Mesenchymal stem cell (in vitro differentiated cells and primary cell): ENCODE measurements around the gene MYBPC2.

ENCODE experiments used
- DNase-seq: peaks from one replicate; pipeline ENCODE4 v3.0.0-alpha.2; 2013
- H2AFZ ChIP-seq: one replicate; pipeline ENCODE4 v1.6.1; 2013; ENCODE audit warnings: low read depth, mild to moderate bottlenecking, control low read depth, inconsistent platforms, low read length, moderate library complexity
- H2AK5ac ChIP-seq: 2 replicates; pipeline ENCODE4 v1.6.1; 2013; ENCODE audit warnings: low read length, moderate library complexity, mild to moderate bottlenecking, inconsistent platforms; ENCODE audit not compliant: severe bottlenecking
- H2BK120ac ChIP-seq: one replicate; pipeline ENCODE4 v1.6.1; 2013; ENCODE audit warnings: low read depth, mild to moderate bottlenecking, inconsistent platforms, low read length, moderate library complexity
- H2BK12ac ChIP-seq, 2 experiments: one replicate each; pipeline ENCODE4 v1.6.1; 2013; ENCODE audit warnings: inconsistent platforms in 2 of 2, low read length in 2 of 2, mild to moderate bottlenecking in 2 of 2, moderate library complexity in 2 of 2, control low read depth in 1 of 2
- H2BK15ac ChIP-seq: one replicate; pipeline ENCODE4 v1.6.1; 2013; ENCODE audit warnings: mild to moderate bottlenecking, low read depth, inconsistent platforms; ENCODE audit not compliant: poor library complexity, severe bottlenecking
- H2BK5ac ChIP-seq: 2 replicates; pipeline ENCODE4 v1.6.1; 2013; ENCODE audit warnings: low read depth, mild to moderate bottlenecking, low read length, control low read depth, inconsistent platforms; ENCODE audit not compliant: poor library complexity, severe bottlenecking
- H3K14ac ChIP-seq, 2 experiments: one replicate each; pipeline ENCODE4 v1.6.1; 2013; ENCODE audit warnings: inconsistent platforms in 2 of 2, low read length in 2 of 2, control low read depth in 1 of 2, mild to moderate bottlenecking in 1 of 2, moderate library complexity in 1 of 2
- H3K18ac ChIP-seq, 2 experiments: one replicate each; pipeline ENCODE4 v1.6.1; 2013; ENCODE audit warnings: inconsistent platforms in 2 of 2, low read length in 2 of 2, control low read depth in 1 of 2, low read depth in 1 of 2, mild to moderate bottlenecking in 1 of 2
- H3K23ac ChIP-seq, 2 experiments: one replicate each; pipeline ENCODE4 v1.6.1; 2013; ENCODE audit warnings: inconsistent platforms in 2 of 2, low read length in 2 of 2, mild to moderate bottlenecking in 2 of 2, moderate library complexity in 2 of 2, control low read depth in 1 of 2
- H3K27ac ChIP-seq: 2 replicates; pipeline ENCODE4 v1.5.1; 2013; ENCODE audit warnings: mild to moderate bottlenecking, moderate library complexity, low read length, control low read depth, inconsistent platforms; ENCODE audit not compliant: poor library complexity, severe bottlenecking
- H3K27me3 ChIP-seq, 2 experiments: 2 replicates each; pipeline versions ENCODE4 v1.6.1 to v1.7.0; 2013; ENCODE audit warnings: low read length in 2 of 2, mild to moderate bottlenecking in 2 of 2, moderate library complexity in 2 of 2, control low read depth in 1 of 2, inconsistent platforms in 1 of 2; ENCODE audit not compliant: control insufficient read depth in 1 of 2, insufficient read depth in 1 of 2
- H3K36me3 ChIP-seq, 2 experiments: 2 replicates each; pipeline versions ENCODE4 v1.6.1 to v1.7.0; 2013; ENCODE audit warnings: low read length in 2 of 2, control low read depth in 1 of 2, inconsistent platforms in 1 of 2, low read depth in 1 of 2, mild to moderate bottlenecking in 1 of 2; ENCODE audit not compliant: insufficient read depth in 2 of 2, control insufficient read depth in 1 of 2
- H3K4ac ChIP-seq, 2 experiments: one replicate each; pipeline ENCODE4 v1.6.1; 2013; ENCODE audit warnings: inconsistent platforms in 2 of 2, low read length in 2 of 2, mild to moderate bottlenecking in 2 of 2, moderate library complexity in 2 of 2, control low read depth in 1 of 2, low read depth in 1 of 2
- H3K4me1 ChIP-seq: 2 replicates; pipeline ENCODE4 v1.6.1; 2013; ENCODE audit warnings: low read depth, low read length, control low read depth; ENCODE audit not compliant: control insufficient read depth, insufficient read depth
- H3K4me2 ChIP-seq: 2 replicates; pipeline ENCODE4 v1.6.1; 2013; ENCODE audit warnings: low read length, mild to moderate bottlenecking, inconsistent platforms; ENCODE audit not compliant: poor library complexity, severe bottlenecking
- H3K4me3 ChIP-seq, 2 experiments: 2 replicates each; pipeline versions ENCODE4 v1.5.1 to v1.7.0; 2013; ENCODE audit warnings: low read length in 2 of 2, mild to moderate bottlenecking in 2 of 2, control low read depth in 1 of 2, low read depth in 1 of 2; ENCODE audit not compliant: insufficient read depth in 1 of 2
- H3K79me1 ChIP-seq: replicated peaks from 2 replicates; pipeline ENCODE4 v1.6.1; 2013; ENCODE audit warnings: mild to moderate bottlenecking, control low read depth, low read length, inconsistent platforms; ENCODE audit not compliant: poor library complexity, severe bottlenecking
- H3K9ac ChIP-seq: 2 replicates; pipeline ENCODE4 v1.7.0; 2013; ENCODE audit warnings: mild to moderate bottlenecking, low read length, moderate library complexity
- H3K9me3 ChIP-seq: 2 replicates; pipeline ENCODE4 v1.7.0; 2013; ENCODE audit warnings: mild to moderate bottlenecking, low read length; ENCODE audit not compliant: control insufficient read depth
- H4K8ac ChIP-seq: one replicate; pipeline ENCODE4 v1.6.1; 2013; ENCODE audit warnings: inconsistent platforms, mild to moderate bottlenecking, low read length, moderate library complexity
- H4K91ac ChIP-seq: one replicate; pipeline ENCODE4 v1.6.1; 2013; ENCODE audit warnings: mild to moderate bottlenecking, low read length, inconsistent platforms
- WGBS: methylation state at CpG from one replicate; pipeline ENCODE4 v1.1.7; 2013; ENCODE audit warnings: mixed read lengths; 5-methylcytosine and 5-hydroxymethylcytosine counted together

The MYBPC2 gene

DNA sequence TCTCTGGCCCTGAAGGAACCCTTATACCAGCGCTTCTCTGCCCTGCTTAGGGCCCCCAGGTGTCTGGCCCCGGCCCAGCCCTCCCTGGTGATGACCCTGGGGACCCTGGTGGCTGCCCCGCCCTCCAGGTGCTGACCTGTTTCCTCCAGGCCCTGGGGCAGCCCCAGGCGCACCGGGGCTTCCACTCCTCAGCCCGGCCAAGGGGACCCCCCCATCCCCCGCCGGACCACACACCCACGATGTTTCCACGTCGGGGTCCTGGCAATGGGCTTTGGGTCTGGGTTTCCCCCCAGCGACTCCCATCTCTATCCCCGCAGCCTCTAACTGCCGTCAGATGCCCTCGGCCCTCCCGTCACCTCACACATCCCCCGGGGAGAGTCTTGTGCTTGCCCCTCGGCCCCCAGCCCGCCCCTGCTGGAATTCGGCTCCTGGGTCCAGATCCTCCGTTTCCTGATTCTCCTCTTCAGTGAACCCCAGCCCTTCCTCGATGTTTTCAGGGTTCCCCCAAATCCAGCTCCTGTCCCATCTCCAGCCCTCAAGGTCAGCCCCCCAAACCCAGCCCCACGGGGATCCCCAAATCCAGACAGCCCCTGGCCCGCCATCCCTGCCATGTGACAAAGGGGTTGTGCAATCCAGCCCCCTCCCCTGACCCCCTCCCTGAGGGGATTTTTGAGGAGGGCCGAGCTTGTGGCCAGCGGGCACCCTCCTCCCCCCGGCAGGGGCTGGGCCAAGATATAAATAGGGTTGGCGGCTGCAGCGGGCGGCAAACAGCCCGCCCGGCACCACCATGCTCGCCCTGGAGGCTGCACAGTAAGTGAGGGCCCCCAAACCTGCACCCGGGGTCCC is 14.3 kb upstream of the MYBPC2 start, which contains the start of gene SPIB:
SPIB (plus strand) TSS at position 763 of the 846 bp plus-strand sequence; CDS start at position 788, 25 bp downstream.
- no peak within 1 kb of the TSS for H3K4me3 ChIP-seq
- WGBS = 44% methylated on average over 27 of the region's 34 CpGs

DNA sequence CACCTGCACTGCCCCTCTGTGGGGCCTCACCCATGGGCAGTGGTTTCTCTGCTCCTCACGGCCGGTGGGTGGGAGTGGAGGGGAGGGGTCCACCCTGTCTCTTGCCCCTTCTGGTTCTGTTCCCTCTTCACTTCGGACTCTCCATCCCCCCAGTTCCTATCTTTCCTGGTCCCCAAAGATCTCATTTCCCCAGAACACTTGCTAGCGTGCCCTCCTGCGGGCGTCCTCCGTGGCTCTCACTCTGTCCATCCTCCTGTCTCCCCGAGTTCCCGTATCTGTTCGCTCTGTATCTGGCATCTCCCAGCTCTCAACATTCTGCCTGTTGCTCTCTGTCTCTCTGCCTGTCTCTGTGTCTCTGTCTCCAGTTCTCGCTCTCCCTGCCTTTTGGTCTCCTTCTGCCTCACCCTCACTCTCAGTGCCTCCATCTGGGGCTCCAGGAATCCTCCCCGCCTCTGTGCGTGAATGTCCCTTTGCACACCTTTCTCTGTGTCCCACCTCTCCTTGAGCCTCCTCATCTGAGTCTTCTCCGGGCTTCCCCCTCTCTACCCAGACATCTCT is 13.6 kb upstream of the MYBPC2 start:
- no peak overlapping the region for H3K9ac ChIP-seq
- H3K18ac ChIP-seq = no peak overlapping the region
- peaks cover 0 to 22% of the 10 kb centered on the region in 2 experiments for H3K36me3 ChIP-seq
- H3K4me2 ChIP-seq = no peak overlapping the region
- H2BK12ac ChIP-seq = no peak overlapping the region
- DNase-seq = no peak
- peaks cover 23 to 43% of the 10 kb centered on the region in 2 experiments for H3K27me3 ChIP-seq
- H4K91ac ChIP-seq = no peak overlapping the region
- H2AK5ac ChIP-seq = no peak overlapping the region
- no peaks in the 10 kb centered on the region for H3K79me1 ChIP-seq
- H3K4me1 ChIP-seq = peaks cover 13% of the 10 kb centered on the region
- H2BK120ac ChIP-seq = no peak overlapping the region
- WGBS = 10% methylated on average over 14 of the region's 14 CpGs
- no peak overlapping the region for H2BK15ac ChIP-seq
- H3K23ac ChIP-seq = no peak overlapping the region
- no peak overlapping the region for H4K8ac ChIP-seq
- H2BK5ac ChIP-seq = no peak overlapping the region
- no peak overlapping the region for H3K4me3 ChIP-seq
- H3K4ac ChIP-seq = no peak overlapping the region
- H3K27ac ChIP-seq = no peak overlapping the region
- no peak overlapping the region for H2AFZ ChIP-seq
- no peak overlapping the region for H3K14ac ChIP-seq
- peaks cover 2% of the 10 kb centered on the region for H3K9me3 ChIP-seq

More for the DNA sequence above, 14.3 kb upstream of the MYBPC2 start, which contains the start of gene SPIB:
- Histone ChIP-seq H3K23ac (no peak within 1 kb of the TSS), H3K4me1 (peaks cover 13% of the 10 kb centered on the region), H3K27ac (no peak within 1 kb of the TSS), H2BK120ac (no peak within 1 kb of the TSS), H3K36me3 (peaks cover 0 to 29% of the 10 kb centered on the region in 2 experiments), H3K9ac (no peak within 1 kb of the TSS), H4K8ac (no peak within 1 kb of the TSS), H3K27me3 (peaks cover 23 to 36% of the 10 kb centered on the region in 2 experiments), H3K14ac (no peak within 1 kb of the TSS), H3K4me2 (no peak within 1 kb of the TSS), H3K18ac (no peak within 1 kb of the TSS), H3K79me1 (no peaks in the 10 kb centered on the region), H2BK12ac (no peak within 1 kb of the TSS), H2BK5ac (no peak within 1 kb of the TSS), H3K4ac (no peak within 1 kb of the TSS), H4K91ac (no peak within 1 kb of the TSS), H2BK15ac (no peak within 1 kb of the TSS), H3K9me3 (peaks cover 2% of the 10 kb centered on the region), H2AFZ (no peak within 1 kb of the TSS), H2AK5ac (no peak within 1 kb of the TSS)
- no peak for DNase-seq

DNA sequence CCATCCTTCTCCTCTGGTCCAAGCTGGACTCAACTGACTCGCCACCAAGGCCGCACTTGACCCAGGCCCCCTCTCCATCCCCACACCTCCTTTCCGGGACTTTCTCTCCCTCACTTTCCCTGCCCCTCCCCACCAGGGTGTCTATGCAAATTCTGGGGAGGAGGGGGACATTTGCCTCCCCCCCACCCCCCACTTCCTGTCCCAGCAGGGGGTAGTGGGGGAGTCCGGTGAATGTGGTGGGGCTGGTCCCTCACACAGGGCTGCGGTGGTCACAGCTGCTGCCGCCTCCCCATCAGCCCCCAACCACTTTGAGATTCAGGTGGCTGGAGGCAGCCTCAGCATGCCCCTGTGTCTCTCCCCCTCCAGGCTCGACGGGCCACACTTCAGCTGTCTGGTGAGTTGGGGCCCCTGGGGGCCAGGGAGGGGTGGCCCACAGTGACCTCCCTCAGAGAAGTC is 13.1 kb upstream of the MYBPC2 start:
- no peak overlapping the region for H2AK5ac ChIP-seq
- no peak overlapping the region for H3K9ac ChIP-seq
- no peak overlapping the region for H4K91ac ChIP-seq
- peaks cover 0 to 17% of the 10 kb centered on the region in 2 experiments for H3K36me3 ChIP-seq
- no peak overlapping the region for H2BK5ac ChIP-seq
- 11% methylated on average over 5 of the region's 8 CpGs for WGBS
- H3K79me1 ChIP-seq = no peaks in the 10 kb centered on the region
- no peak overlapping the region for H3K14ac ChIP-seq
- H2BK12ac ChIP-seq = no peak overlapping the region
- no peak overlapping the region for H4K8ac ChIP-seq
- H3K4me3 ChIP-seq = no peak overlapping the region
- no peak overlapping the region for H3K4ac ChIP-seq
- H3K27ac ChIP-seq = no peak overlapping the region
- no peak overlapping the region for H3K23ac ChIP-seq
- no peak overlapping the region for H3K4me2 ChIP-seq
- no peak for DNase-seq
- peaks cover 13% of the 10 kb centered on the region for H3K4me1 ChIP-seq
- peaks cover 2% of the 10 kb centered on the region for H3K9me3 ChIP-seq
- peaks cover 23 to 43% of the 10 kb centered on the region in 2 experiments for H3K27me3 ChIP-seq
- H2AFZ ChIP-seq = no peak overlapping the region
- H2BK120ac ChIP-seq = no peak overlapping the region
- no peak overlapping the region for H3K18ac ChIP-seq
- H2BK15ac ChIP-seq = no peak overlapping the region

DNA sequence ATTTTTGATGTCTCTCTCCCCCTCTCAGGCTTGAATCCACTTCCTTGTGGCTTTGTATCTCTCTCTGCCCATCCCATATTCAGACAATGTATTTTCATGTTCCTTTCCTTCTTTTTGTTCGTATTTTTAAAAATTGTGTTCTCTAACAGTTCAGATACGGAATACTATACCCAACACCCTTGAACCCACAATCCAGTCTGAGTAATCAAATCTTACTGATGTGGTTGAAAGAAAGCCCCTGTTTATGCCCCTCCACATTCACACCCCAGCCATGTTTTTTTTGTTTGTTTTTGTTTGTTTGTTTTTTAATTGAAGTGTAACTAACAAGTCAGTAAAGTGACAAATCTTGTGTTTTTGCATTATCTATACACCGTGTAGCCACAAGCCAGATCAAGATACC is 12.6 kb upstream of the MYBPC2 start:
- Histone ChIP-seq H3K4me3 (no peak overlapping the region), H2BK15ac (no peak overlapping the region), H3K27ac (no peak overlapping the region), H3K23ac (no peak overlapping the region), H3K4ac (no peak overlapping the region), H3K14ac (no peak overlapping the region), H3K36me3 (peaks cover 0 to 12% of the 10 kb centered on the region in 2 experiments), H3K4me1 (peaks cover 12% of the 10 kb centered on the region), H3K18ac (no peak overlapping the region), H4K8ac (no peak overlapping the region), H2BK5ac (no peak overlapping the region), H2BK120ac (no peak overlapping the region), H4K91ac (no peak overlapping the region), H2AK5ac (no peak overlapping the region), H3K9me3 (peaks cover 2% of the 10 kb centered on the region), H3K27me3 (peaks cover 23 to 43% of the 10 kb centered on the region in 2 experiments), H2AFZ (no peak overlapping the region), H3K79me1 (no peaks in the 10 kb centered on the region), H3K9ac (no peak overlapping the region), H3K4me2 (no peak overlapping the region), H2BK12ac (no peak overlapping the region)
- no peak for DNase-seq
- WGBS = 56% methylated on average over 3 of the region's 3 CpGs
